CD4-positive, alpha-beta T cell treated with Interleukin-17A for 1 hour (primary cell): Measurements from ENCODE around the gene PAMR1.

ENCODE experiments used
- DNase-seq: peaks from one replicate; pipeline ENCODE4 v3.0.0-alpha.2; 2020

PAMR1 gene

DNA sequence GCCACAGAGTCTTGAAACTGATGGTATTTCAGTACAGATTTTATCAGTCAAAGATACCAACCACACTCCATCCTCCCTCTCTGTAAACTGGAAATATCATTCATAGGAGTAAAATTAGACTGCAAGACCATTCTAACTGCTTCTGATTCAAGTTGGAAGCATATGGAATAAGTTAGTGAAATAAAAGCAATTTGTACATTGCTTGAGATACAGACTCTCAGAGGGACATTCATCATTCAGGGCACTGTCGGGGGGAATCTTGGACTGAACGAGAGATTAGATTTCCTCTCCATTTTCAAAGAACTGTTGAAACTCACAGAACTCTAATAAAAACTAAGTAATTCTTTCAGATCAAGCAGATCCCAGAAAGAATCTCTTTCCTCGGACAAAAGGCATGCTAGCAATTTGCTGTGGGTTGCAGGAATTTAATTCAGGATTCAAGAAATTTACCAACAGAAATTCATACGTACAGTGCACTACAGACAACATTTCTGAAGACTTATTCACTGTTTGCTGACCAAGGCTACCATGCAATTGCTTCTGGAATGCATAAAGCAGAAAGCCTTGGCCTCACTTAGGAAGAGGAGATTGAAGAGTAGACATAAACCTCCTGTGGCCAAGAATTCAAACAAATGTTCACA, 34.1 kb downstream of the PAMR1 start:
- no peak for DNase-seq

DNA sequence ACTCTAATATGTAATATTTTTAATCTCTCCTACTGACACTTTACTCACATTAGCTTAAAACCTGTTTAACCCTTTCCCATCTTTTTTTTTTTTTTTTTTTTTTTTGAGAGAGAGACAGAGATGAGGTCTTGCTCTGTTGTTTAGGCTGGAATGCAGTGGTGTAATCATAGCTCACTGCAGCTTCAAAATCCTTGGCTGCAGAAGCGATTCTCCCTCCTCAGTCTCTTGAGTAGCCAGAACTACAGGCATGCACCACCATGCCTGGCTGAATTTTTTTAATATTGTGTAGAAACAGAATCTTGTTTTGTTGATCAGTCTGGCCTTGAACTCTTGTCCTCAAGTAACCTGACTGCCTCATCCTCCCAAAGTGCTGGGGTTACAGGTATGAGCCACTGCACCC, 37.3 kb downstream of the PAMR1 start:
- no peak for DNase-seq

GRCh38 chr11:35487532-35488078, 37.8 kb downstream of the PAMR1 start:
- DNase-seq = no peak

DNA sequence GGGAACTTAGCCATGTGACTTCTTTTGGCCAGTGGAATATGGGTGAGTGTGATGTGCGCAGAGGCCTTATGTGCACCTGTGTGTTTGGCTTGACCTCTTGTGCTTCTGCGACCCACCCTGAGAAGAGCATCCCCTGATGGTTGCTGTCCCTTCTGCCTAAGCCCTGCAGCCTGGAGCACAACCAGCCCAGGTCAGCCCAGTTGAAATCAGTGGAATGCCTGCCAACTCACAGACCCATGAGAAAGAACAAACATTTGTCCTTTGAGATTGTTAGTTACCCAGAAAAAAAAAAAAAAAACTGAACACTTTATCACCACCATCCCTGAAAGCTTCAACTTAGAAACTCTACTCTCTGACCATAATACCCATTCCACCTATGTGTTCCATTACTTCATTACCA, 38.5 kb downstream of the PAMR1 start:
- DNase-seq = no peak

DNA sequence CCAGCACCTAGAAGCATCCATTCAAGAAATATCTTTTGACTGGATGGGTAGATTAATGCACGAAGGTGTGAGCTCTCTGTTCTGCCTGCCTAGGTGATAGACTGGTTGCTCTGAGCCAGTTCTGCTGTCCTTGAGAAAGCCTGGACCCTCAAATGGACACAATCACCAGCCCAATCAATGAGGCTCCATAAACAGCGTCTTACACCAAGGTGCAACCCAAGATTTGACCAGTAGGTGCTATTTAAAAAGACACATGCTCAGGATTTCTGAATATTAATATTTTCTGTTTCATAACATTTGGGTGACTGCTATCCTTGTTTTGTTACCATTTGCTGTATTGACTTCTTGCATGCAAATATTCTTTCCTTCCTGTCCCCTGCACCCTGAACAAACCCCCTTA, 39.0 kb downstream of the PAMR1 start:
- DNase-seq = no peak

DNA sequence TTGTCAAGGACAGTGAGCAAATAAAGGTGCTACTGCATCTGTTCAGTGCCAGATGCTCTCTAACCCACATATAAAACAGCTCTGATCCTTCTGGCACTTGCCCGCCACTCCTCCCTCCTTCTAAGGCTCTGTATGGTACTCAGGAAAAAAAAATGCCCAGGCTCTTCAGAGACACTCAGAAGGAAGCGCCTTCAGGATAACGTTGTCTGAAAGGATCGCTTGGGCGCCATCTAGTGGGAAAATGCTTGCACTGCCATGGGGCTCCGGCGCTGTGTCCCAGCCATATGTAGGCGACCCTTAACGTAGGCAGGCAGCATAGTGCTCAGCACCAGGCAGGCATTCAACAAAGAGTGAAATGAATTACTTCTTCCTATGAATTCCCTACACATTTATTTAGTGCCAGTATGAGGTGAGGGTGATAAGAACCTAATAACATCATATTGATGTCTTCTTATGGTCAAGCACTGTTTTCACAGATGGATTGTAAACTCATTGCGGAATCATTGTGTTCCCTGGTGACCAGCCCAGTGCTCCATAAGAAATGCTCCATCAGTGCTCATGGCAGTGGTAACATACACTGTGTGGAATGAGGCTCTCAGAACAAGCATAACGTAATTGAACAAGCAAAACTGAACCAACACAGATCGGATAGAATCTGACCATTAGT, 39.6 kb downstream of the PAMR1 start:
- peak; percentile 62 for DNase-seq

- DNase-seq = no peak
Measured at GRCh38 chr11:35484435-35484834, 41.0 kb downstream of the PAMR1 start.

DNA sequence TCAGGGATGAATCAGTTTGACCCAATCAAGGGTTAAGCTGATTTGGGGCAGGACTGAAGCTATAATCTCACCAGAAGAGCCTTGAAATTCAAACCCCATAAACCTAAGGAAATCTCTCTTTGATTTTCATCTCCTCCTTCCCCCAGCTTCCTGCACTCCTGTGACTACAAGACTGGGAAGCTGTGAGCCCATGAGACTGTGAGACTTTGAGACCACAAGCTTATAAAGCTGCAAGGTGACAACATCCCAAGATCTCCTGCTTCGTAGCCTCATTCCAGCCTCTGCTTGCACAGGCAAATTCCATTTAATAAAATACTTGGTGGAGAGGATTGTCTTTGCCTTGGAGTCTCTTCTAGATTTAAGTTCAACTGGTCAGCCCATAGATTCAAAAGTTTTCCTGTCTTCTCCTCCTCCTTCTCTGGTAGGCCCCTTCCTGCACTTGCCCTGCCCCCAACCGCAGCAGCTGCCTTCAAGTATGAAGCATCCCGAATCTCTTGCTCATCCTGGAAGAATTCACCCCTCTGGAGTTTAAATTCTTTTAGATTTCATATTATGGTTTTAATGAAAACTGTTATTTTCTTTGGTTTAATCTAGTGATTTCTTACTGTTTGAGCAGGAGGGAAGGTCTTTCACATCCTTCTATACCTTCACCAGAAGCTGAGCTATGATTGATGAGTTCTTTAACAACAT, 42.1 kb downstream of the PAMR1 start:
- DNase-seq = no peak

GRCh38 chr11:35479731-35480130, 45.7 kb downstream of the PAMR1 start:
- no peak for DNase-seq

GRCh38 chr11:35478471-35479091, 46.8 kb downstream of the PAMR1 start:
- DNase-seq = no peak

DNA sequence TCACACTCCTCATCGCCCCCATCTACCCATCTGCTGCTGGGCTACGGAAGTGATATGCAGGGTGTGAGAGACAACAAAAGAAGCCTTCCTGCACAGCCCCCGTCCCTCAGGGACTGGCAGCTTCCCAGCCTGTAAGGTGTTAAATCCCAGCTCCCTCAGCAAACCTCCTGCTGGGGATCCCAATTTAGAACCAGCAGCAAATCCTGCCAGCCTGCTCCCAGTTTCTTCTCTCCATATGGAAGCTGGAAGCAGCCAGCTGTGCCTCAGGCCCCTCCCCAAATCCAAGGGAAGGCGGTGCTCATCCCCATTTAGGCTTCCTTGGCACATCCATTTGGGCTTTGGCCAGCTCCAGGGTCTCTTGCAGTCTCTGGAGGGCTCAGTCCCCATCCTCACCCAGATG, 47.5 kb downstream of the PAMR1 start:
- DNase-seq = no peak

DNA sequence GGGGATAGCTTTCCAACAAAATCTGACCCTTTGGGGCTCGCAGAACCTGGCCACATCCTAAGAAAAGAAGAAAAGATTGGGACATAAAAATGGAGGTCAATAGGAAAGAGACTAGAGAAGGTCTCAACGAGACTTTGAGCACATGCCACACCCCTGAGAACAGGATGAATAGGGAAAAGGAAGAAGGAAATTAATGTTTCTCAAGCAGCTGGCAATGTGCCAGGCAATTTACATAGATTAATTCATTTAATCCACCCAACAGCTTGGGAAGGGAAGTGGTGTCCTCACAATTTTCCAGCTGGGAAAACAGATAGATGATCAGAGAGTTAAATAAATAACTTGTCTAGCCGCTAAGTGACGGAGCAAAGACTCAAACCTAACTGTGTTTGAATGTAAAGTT, 50.7 kb downstream of the PAMR1 start:
- no peak for DNase-seq

GRCh38 chr11:35473795-35474374, 51.5 kb downstream of the PAMR1 start:
- no peak for DNase-seq

GRCh38 chr11:35470616-35471015, 54.8 kb downstream of the PAMR1 start:
- no peak for DNase-seq

GRCh38 chr11:35466058-35466457, 59.4 kb downstream of the PAMR1 start:
- no peak for DNase-seq

DNA sequence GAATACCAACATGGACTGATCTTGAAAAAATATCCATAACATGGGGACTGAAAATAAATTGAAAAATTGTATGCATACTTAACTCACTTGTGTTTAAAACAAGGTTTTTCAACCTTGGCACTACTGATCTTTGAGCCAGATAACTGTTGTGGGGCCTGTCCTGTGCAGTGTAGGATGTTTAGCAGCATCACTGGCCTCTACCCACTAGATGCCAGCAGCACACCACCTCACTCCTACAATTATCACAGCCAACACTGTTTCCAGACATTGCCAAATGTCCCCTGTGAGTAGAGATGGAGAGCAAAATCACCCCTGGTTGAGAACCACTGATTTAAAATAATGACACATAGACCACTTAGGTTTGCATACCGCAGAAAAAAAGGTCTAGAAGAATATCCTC, 61.1 kb downstream of the PAMR1 start:
- DNase-seq = no peak

DNA sequence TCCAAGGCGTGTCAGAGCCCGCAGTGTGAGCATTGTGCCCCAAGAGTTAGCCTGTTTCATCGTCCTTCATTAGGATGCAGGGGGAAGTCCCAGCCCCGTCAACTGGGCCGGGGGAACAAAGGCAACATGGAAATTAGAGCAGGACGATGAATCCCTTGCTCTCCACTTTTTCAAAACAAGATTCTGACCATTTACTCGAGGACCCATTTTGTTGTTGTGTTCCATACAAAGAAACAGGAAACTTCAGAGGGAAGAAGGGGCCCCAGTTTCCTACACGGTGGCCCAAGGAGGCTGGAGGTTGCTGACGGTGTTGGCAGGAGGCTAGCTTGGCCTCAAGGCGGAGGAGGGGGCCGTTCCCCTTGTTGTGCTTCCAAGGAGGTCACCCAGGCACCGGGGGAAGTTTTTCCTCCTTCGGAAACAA, 62.1 kb downstream of the PAMR1 start:
- no peak for DNase-seq

DNA sequence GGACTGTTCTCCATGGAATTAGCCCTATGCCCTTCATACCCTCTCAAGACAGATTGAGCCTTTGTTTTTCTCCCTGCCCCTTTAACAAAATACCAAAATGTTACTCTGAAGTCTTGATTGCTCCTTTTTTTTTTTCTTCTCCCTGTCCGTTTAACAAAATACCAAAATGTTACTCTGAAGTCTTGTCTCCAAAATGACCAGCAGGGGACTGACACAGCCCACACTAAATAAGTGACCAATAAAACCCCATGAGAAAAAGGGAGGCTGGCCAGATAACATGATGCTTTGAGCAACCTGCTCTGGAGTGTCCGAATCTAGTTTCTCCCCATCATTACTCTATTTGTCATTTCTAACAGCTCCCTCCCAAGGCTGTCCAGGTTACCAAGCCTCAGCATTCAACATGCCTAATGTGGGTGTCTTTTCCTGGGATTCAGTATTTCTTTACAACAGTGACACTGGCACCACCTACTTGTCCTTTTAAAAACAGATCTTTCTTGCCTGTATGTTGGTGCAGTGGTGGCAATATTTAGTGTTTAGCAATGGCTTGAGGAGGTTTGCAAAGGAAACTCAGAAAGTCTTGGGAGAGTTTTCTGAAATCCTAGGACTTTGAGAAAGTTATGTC, 63.4 kb downstream of the PAMR1 start:
- DNase-seq = no peak

DNA sequence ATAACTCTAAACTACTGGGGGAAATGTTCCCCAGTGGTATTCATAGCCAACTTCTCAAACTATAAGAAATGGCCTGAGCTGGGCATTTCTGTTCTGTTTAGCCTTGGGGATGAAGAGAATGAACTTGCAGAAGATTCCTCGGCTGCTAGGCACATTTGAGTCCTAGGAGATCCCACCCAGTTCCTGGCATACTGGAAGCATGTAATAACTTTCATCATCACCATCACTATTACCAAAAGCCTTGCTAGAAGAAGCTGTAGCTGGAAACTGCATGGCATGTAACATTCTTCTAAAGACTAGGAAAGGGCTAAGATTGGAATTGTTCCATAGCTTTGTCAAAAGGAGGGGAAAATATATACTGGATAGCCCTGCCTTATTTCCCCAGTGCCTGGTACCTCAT, 65.9 kb downstream of the PAMR1 start:
- no peak for DNase-seq

DNA sequence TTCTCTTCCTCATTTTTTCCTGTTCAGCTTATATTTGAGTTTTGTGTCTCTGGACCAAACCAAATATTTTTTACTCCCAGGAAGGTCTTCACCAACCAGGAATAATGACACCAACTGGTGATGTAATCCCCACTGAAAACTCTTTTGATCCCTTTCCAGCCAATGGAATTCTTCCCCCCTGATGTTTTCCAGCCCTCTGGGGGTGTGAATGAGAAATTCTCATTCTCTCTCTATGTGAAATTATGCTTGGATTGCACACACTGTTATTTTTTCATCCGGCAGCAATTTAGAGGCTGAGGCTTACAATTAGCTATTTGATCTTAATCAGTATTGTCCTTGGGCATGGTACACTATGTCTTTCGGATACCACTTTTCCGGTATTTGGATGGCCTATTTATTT, 66.6 kb downstream of the PAMR1 start:
- DNase-seq = no peak

GRCh38 chr11:35454362-35454761, 71.1 kb downstream of the PAMR1 start:
- DNase-seq = no peak

GRCh38 chr11:35436581-35437250, 88.7 kb downstream of the PAMR1 start:
- no peak for DNase-seq
